GM03348 (cell line): ENCODE data around the gene EPB41L4B.
"Not testable (repeated sequence)": the region's sequence is repeated elsewhere in the genome, so short reads cannot be mapped to it uniquely, and the experiment has no call there.

Experiments used
- DNase-seq: peaks from one replicate; pipeline ENCODE4 v3.0.0; 2012; ENCODE audit warnings: low spot score

Gene EPB41L4B

GRCh38 chr9:109297899-109298298, 23.0 kb downstream of the EPB41L4B start:
- peak; percentile 42 for DNase-seq

- DNase-seq, result no peak
Measured at GRCh38 chr9:109295221-109296130, 25.4 kb downstream of the EPB41L4B start.

GRCh38 chr9:109290385-109290784, 30.5 kb downstream of the EPB41L4B start:
- no peak for DNase-seq

GRCh38 chr9:109289931-109290330, 30.9 kb downstream of the EPB41L4B start:
- DNase-seq, result no peak

GRCh38 chr9:109289186-109289585, 31.7 kb downstream of the EPB41L4B start:
- DNase-seq, result no peak

GRCh38 chr9:109286981-109287380, 33.9 kb downstream of the EPB41L4B start:
- no peak for DNase-seq

GRCh38 chr9:109286571-109286977, 34.3 kb downstream of the EPB41L4B start:
- DNase-seq, result peak; percentile 45

- DNase-seq, result not testable (repeated sequence)
Measured at GRCh38 chr9:109283672-109284071, 37.2 kb downstream of the EPB41L4B start.

- no peak for DNase-seq
Measured at GRCh38 chr9:109283012-109283411, 37.8 kb downstream of the EPB41L4B start.

GRCh38 chr9:109282302-109282701, 38.6 kb downstream of the EPB41L4B start:
- no peak for DNase-seq

- DNase-seq, result no peak
Measured at GRCh38 chr9:109281518-109281917, 39.3 kb downstream of the EPB41L4B start.

- DNase-seq, result no peak
Measured at GRCh38 chr9:109278848-109279247, 42.0 kb downstream of the EPB41L4B start.

- DNase-seq, result no peak
Measured at GRCh38 chr9:109278216-109278615, 42.6 kb downstream of the EPB41L4B start.

GRCh38 chr9:109277451-109277850, 43.4 kb downstream of the EPB41L4B start:
- no peak for DNase-seq

GRCh38 chr9:109276469-109277440, 44.1 kb downstream of the EPB41L4B start:
- no peak for DNase-seq

- DNase-seq, result no peak
Measured at GRCh38 chr9:109274884-109275730, 45.8 kb downstream of the EPB41L4B start.

GRCh38 chr9:109273869-109274268, 47.0 kb downstream of the EPB41L4B start:
- no peak for DNase-seq

- DNase-seq, result no peak
Measured at GRCh38 chr9:109272745-109273144, 48.1 kb downstream of the EPB41L4B start.

GRCh38 chr9:109272045-109272444, 48.8 kb downstream of the EPB41L4B start:
- DNase-seq, result no peak

GRCh38 chr9:109270971-109271925, 49.6 kb downstream of the EPB41L4B start:
- DNase-seq, result no peak

GRCh38 chr9:109270441-109270840, 50.4 kb downstream of the EPB41L4B start:
- no peak for DNase-seq
